GM19463 (cell line): ENCODE data around the gene DEGS2.
A peak's percentile ranks its signal among the peaks of the same experiment; 100 is the strongest.
"Not testable (repeated sequence)": the region's sequence is repeated elsewhere in the genome, so short reads cannot be mapped to it uniquely, and the experiment has no call there.

Source experiments
- ATAC-seq: cut with Tn5 transposase; IDR thresholded peaks from one replicate; pipeline ENCODE4 v1.9.1; 2021; ENCODE audit warnings: mild to moderate bottlenecking, moderate library complexity; ENCODE audit not compliant: unreplicated experiment

DEGS2 gene

DNA sequence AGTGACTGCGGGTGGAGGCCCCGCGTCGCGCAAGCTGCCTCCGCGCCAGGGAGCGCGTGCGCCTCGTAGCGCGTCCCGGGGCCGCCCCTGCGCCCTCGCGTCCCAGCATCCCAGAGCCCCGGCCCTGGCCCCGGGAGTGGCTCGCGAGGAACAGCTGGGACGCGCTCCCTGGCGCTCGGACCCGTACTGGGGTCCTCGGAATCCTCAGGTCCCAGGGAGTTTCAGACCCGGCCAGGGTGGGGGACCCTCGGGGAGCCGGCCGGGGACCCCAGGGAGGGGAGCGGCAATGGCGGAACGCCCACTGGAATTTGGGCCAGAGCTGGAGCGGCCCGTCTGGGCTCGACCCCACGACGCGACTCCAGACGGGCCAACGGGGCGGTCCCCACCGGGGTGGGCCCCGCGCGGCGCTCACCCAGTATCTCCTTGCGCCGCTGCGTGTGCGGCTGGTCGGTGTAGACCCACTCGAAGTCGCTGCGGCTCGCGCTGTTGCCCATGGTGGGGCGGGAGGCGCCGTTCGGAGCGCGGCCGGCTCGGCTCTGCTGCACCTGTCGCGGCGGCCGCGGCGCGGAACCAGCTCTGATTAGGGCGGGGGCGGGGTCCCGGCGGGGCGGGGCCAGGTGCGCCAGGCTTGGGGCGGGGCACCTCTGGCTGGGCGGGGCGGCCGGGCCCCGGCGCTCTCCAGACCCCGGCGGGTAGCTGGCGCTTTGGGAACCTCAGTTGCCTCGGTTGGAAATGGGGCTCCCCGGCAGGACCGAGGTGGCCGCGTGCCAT lies at the start of gene DEGS2:
Gene DEGS2, minus strand, starts transcription at position 552 of the 771 bp plus-strand sequence. Its CDS starts 58 bp downstream, at position 494.
- ATAC-seq: peak; percentile 64

DNA sequence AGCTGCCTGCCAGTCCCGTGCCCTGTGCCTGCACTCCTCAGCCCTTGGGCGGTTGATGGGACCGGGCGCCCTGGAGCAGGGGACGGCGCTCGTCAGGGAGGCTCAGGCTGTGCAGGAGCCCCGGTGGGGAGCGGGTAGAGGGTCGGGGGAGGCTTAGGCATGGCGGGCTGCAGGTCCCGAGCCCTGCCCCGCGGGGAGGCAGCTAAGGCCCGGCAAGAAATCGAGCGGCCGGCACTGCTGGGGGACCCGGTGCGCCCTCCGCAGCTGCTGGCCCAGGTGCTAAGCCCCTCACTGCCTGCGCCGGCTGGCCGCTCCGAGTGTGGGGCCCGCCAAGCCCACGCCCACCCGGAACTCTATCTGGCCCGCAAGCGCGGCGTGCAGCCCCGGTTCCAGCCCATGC lies 48.7 kb upstream of the DEGS2 start:
- ATAC-seq: not testable (repeated sequence)

GRCh38 chr14:100207588-100207987 lies 48.1 kb upstream of the DEGS2 start:
- ATAC-seq: not testable (repeated sequence)

DNA sequence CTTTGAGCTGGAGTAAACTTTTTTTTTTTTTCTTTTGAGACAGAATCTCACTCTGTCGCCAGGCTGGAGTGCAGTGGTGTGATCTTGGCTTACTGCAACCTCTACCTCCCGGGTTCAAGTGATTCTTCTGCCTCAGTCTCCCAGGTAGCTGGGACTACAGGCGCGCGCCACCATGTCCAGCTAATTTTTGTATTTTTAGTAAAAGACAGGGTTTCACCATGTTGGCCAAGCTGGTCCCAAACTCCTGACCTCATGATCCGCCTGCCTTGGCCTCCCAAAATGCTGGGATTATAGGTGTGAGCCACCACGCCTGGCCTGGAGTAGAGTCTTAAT lies 45.4 kb upstream of the DEGS2 start:
- ATAC-seq: not testable (repeated sequence)

- ATAC-seq: no peak
These were observed 44.8 kb upstream of the DEGS2 start for GRCh38 chr14:100203962-100204834.

DNA sequence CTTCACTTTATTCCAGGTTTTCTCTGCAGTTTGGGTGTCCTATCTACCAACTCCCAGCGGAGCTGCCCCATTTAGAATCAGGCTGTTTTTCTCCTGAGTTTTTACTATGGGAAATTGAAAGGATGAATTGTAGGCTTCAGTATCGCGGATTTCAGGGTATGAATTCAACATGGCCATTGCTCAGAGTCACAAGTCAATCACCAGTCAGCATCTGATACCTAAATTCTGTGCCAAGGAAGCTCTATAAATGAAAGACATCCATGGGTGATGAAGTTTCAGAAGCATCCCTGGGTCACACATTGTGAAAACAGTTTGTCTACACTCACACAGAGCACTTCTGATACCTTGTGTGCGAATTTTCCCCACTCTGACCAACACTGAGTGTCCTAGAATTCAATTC lies 43.7 kb upstream of the DEGS2 start:
- ATAC-seq: no peak

GRCh38 chr14:100202712-100203111 lies 43.3 kb upstream of the DEGS2 start:
- ATAC-seq: no peak

- ATAC-seq: no peak
These were observed 42.3 kb upstream of the DEGS2 start for GRCh38 chr14:100201701-100202100.

DNA sequence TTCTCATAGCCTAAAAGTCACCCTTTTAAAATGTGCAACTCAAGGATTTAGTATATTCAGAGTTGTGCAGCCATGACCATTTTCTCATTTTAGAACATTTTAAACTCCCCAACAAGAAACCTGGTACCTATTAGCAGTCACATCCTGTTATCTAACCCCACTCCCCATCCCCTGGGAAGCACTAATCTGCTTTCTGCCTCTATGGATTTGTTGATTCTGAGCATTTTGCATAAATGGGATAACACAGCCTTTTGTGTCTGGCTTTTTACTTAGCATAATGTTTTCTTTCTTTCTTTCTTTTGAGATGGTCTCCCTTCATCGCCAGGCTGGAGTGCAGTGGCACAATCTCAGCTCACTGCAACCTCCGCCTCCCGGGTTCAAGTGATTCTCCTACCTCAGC lies 40.9 kb upstream of the DEGS2 start:
- ATAC-seq: no peak

- ATAC-seq: no peak
These were observed 39.9 kb upstream of the DEGS2 start for GRCh38 chr14:100199240-100199860.

DNA sequence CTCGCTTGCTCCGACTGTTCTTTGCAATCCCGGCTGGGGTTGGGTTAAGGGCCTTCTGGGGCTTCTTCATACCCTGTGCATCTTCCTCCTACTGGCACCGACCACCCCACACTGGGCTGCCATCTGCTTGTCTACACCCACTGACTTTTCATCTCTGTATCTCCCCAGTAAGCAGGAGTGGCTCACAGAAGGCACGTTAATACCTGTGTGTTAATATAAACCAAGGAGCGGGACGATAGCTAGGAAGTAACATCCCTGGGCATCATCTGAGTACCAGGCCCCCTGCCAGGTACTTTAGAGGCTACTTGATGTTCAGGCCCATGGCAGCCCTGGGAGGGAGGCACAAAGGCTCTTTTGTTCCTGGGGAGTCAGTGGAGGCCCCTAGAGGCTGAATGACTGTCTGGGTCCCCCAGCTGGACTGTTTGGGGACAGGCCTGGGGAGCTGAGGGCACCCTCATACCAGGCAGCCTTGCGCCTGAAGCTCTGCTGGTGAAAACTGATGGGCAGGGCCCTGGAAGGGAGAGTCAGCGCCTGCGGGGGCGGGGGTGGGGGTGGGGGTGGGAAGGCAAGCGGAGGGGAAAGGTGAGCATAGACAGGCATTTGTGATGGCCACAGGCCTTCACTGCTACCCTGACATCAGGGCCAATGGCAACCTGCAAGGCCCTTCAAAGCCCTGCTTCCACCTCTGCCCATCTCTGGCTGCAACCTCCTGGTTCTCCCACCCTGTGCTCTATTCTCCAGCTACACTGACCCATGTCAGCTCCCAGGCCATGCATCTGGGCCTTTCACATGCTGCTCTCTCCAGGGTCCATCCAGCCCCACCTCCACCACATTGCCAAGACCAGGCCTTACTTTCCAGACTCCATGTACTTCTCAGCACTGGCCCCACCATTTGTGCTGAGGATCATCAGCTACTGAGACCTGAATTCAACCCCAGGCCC lies 34.2 kb upstream of the DEGS2 start:
- ATAC-seq: no peak

- peak; percentile 98 for ATAC-seq
These were observed 33.4 kb upstream of the DEGS2 start for GRCh38 chr14:100192672-100193416.

GRCh38 chr14:100192250-100192671 lies 32.8 kb upstream of the DEGS2 start:
- ATAC-seq: no peak

DNA sequence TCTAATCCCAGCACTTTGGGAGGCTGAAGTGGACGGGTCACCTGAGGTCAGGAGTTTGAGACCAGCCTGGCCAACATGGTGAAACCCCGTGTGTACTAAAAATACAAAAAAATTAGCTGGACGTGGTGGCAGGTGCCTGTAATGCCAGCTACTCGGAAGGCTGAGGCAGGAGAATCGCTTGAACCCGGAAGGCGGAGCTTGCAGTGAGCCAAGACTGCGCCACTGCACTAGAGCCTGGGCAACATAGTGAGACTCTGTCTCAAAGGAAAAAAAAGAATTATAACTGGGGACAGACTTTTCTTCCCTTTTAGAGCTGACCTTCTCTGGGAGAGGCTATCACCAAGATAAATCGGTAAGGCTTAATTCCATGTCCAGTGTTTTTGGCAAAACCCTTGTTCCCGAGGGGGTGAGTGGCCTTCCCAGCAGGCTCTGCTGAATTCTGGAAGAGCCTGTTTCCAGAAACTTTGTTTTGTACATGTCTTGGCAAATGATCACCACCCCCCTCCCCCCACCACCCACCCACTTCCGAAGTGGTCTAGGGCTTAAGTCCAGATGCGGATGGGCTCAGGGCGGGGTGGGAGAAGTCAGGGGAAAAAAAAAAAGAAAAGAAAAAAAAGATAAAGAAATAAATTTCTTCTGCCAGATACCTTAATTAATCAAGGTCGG lies 32.3 kb upstream of the DEGS2 start:
- no peak for ATAC-seq

- ATAC-seq: no peak
These were observed 30.7 kb upstream of the DEGS2 start for GRCh38 chr14:100190126-100190525.

- no peak for ATAC-seq
These were observed 29.1 kb upstream of the DEGS2 start for GRCh38 chr14:100188392-100189030.

DNA sequence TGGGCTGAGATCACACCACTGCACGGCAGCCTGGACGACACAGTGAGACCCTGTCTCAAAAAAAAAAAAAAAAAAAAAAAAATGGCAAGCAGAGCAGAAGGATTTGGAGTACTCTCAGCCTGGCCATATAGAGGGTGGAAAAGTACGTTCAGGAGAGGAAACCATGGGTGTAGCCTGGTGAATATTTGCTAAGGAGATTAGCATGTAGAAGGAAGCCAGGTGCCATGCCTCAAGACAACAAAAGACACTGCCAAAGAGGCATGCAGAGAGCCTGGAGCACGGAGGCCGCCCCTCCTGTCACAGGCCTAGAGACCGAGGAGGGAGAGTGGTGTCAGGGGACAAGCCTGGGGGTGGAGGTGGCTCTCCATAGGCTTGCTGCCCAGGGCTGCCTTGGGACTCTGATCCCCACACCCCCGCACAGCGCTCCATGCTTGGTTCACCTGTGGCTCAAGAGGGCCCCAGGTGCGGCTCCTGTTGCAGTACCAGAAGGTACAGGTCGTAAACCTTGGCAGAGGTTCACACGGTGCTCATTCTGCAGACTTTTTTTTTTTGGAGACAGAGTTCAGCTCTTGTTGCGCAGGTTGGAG lies 27.9 kb upstream of the DEGS2 start:
- no peak for ATAC-seq

- not testable (repeated sequence) for ATAC-seq
These were observed 22.6 kb upstream of the DEGS2 start for GRCh38 chr14:100181876-100182551.
